ENCODE results near the gene HID1. TPM values are rescaled to one million over a fixed set of nuclear protein-coding genes. Genes with fewer than 3 reads are reported as not detected.

The HID1 gene
- total and polyA plus RNA-seq, 2 experiments from 2014 or later, result 8.7 to 10.9 TPM

GRCh38 chr17:74903671-74904070 lies 68.9 kb downstream of the HID1 start:
- no peaks in the 10 kb centered on the region for H4K20me1 ChIP-seq (replicated peaks; ENCODE audit: insufficient read depth)
- no peak for TF ChIP-seq EZH2phosphoT487 (IDR thresholded peaks at IDR 0.05; ENCODE audit: unreplicated experiment)
- no peak for TF ChIP-seq EZH2 (IDR thresholded peaks at IDR 0.05; ENCODE audit: low read depth, unreplicated experiment)
- no peak for TF ChIP-seq ZNF331 (CRISPR knock-in tag; IDR thresholded peaks at IDR 0.05; ENCODE audit: low read depth)
- no peak for TF ChIP-seq ZNF462 (CRISPR knock-in tag; IDR thresholded peaks at IDR 0.05)
- H3K27me3 Mint-ChIP-seq (ENCODE audit: insufficient read depth, low read depth, poor library complexity), result peaks cover 12% of the 10 kb centered on the region
- no peak overlapping the region for H3K27ac Mint-ChIP-seq
- peaks cover 3% of the 10 kb centered on the region; the same call in 1 of the 3 replicates for H3K36me3 Mint-ChIP-seq (ENCODE audit: low read depth)
- no peak for DNase-seq (ENCODE audit: low spot score)
- no peak overlapping the region for H3K4me2 ChIP-seq
- no peak overlapping the region for H2AFZ ChIP-seq
- H3K9me2 ChIP-seq (ENCODE audit: insufficient read depth), result no peaks in the 10 kb centered on the region
- no peak overlapping the region for H3K4me3 Mint-ChIP-seq
- peaks cover 5% of the 10 kb centered on the region; the same call in 2 of the 3 replicates for H3K9me3 Mint-ChIP-seq
- no peaks in the 10 kb centered on the region for H3K27me3 ChIP-seq (ENCODE audit: insufficient read depth)
- no peaks in the 10 kb centered on the region for H3K79me2 ChIP-seq (replicated peaks; ENCODE audit: insufficient read depth)
- no peaks in the 10 kb centered on the region for H3K36me3 ChIP-seq (ENCODE audit: insufficient read depth)
- H3K27ac ChIP-seq (ENCODE audit: low read depth), result no peak overlapping the region
- ATAC-seq, result no peak
- H3K4me3 ChIP-seq, result no peak overlapping the region
- peaks cover 12% of the 10 kb centered on the region for H3K4me1 Mint-ChIP-seq
- H3F3A ChIP-seq (replicated peaks; ENCODE audit: low read depth), result no peaks in the 10 kb centered on the region
- peaks cover 5% of the 10 kb centered on the region for H3K4me1 ChIP-seq (ENCODE audit: insufficient read depth)

GRCh38 chr17:74903034-74903433 lies 69.5 kb downstream of the HID1 start:
- H3K27ac Mint-ChIP-seq, result no peak overlapping the region
- H3K36me3 ChIP-seq (ENCODE audit: insufficient read depth), result no peaks in the 10 kb centered on the region
- H3K27me3 ChIP-seq (ENCODE audit: insufficient read depth), result no peaks in the 10 kb centered on the region
- no peaks in the 10 kb centered on the region for H3F3A ChIP-seq (replicated peaks; ENCODE audit: low read depth)
- H3K4me2 ChIP-seq, result no peak overlapping the region
- H3K79me2 ChIP-seq (replicated peaks; ENCODE audit: insufficient read depth), result no peaks in the 10 kb centered on the region
- H3K4me1 ChIP-seq (ENCODE audit: insufficient read depth), result no peaks in the 10 kb centered on the region; the same call in 1 of the 2 replicates
- H3K9me3 Mint-ChIP-seq, result peaks cover 5% of the 10 kb centered on the region; the same call in 2 of the 3 replicates
- H3K9me2 ChIP-seq (ENCODE audit: insufficient read depth), result no peaks in the 10 kb centered on the region
- no peak for TF ChIP-seq EZH2 (IDR thresholded peaks at IDR 0.05; ENCODE audit: low read depth, unreplicated experiment)
- no peak overlapping the region for H2AFZ ChIP-seq
- ATAC-seq, result no peak
- H3K36me3 Mint-ChIP-seq (ENCODE audit: low read depth), result peaks cover 3% of the 10 kb centered on the region; the same call in 1 of the 3 replicates
- no peak overlapping the region for H3K4me3 Mint-ChIP-seq
- DNase-seq (ENCODE audit: low spot score), result no peak
- peaks cover 6% of the 10 kb centered on the region for H3K4me1 Mint-ChIP-seq
- peaks cover 8% of the 10 kb centered on the region for H3K27me3 Mint-ChIP-seq (ENCODE audit: insufficient read depth, low read depth, poor library complexity)
- no peak overlapping the region for H3K27ac ChIP-seq (ENCODE audit: low read depth)
- H4K20me1 ChIP-seq (replicated peaks; ENCODE audit: insufficient read depth), result no peaks in the 10 kb centered on the region
- no peak overlapping the region for H3K4me3 ChIP-seq

Data from GM23338 (cell line).